ENCODE data around the gene IKZF3.

IKZF3 gene

DNA sequence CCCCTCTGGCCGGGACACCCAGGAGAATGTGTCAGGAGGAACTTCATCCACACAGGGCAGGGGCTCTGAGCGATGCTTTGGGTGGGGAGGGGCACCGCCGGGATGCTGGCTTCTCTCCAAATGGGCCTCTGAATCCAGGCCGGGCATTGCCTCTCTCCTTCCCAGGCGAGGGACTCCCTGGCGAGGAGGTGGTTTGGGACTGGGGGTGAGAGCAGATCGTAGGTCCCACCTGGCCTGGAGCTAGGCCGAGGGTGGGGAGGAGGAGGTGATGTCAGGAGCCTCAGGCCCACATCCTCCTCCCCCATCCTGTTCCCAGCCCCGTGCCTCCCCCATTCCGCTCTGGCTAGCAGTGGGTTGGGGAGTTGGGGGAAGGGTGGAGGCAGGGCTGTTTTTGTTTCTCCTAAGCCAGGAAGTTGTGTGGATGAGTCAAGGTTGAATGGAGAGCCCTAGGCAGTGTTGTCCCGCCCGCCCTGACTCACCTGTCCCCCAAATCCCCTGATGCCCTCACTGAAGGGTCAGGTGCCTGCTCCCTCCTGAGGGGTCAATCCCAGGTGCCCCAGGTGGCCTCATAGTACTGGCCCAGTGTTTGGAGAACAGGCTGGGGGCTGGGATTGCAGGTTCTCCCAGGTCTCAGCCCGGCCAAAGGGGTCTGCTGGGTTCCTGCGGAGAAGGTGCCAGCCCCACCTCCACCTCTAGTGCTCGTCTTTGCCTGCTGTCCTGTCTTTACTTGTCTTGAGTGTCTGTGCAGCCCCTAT lies 123.6 kb downstream of the IKZF3 start:
- peaks cover 26% of the 10 kb centered on the region for H3K4me1 ChIP-seq (ENCODE audit: control insufficient read depth, insufficient read depth, low read length)
- peaks cover 48% of the 10 kb centered on the region for H3K27me3 ChIP-seq (ENCODE audit: control insufficient read depth, insufficient read depth, low read length, poor library complexity, severe bottlenecking)
- no peaks in the 10 kb centered on the region for H3K36me3 ChIP-seq (ENCODE audit: control insufficient read depth, insufficient read depth, low read length)
- peak overlapping the region; percentile 46 for H3K4me3 ChIP-seq (ENCODE audit: insufficient read depth, low read depth, low read length)
- WGBS, 2 experiments: 23 to 24% methylated on average over 16 of the region's 16 CpGs
- H3K27ac ChIP-seq (ENCODE audit: insufficient read depth, low read depth, low read length, poor library complexity, severe bottlenecking): no peak overlapping the region
- no peaks in the 10 kb centered on the region for H3K9me3 ChIP-seq (ENCODE audit: control insufficient read depth, low read length)

DNA sequence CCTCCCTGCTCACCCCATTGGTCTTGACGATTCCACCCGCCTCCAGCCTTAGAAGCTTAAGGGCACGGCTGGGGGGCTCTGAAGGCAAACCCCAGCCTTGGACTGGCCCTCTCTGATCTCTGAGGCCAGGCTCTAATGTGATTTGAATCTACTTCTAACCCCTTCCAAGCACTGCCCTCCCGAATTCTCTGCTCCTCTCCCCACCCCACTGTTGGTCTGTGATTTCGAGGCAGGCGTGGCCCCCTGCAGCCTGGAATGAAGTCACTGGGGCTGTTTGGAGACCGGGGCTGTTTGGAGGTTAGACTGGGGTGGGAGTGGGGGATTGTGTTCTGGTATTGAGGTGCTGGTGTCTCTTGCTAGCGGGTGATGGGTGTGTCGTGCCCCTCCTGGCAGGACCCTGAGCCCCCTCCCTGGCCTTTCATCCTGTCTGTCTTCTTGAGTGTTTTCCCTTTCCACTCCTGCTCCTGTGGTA lies 124.2 kb downstream of the IKZF3 start:
- Histone ChIP-seq H3K36me3 (ENCODE audit: control insufficient read depth, insufficient read depth, low read length) (no peaks in the 10 kb centered on the region), H3K9me3 (ENCODE audit: control insufficient read depth, low read length) (no peaks in the 10 kb centered on the region), H3K4me1 (ENCODE audit: control insufficient read depth, insufficient read depth, low read length) (peaks cover 26% of the 10 kb centered on the region), H3K27ac (ENCODE audit: insufficient read depth, low read depth, low read length, poor library complexity, severe bottlenecking) (no peak overlapping the region), H3K27me3 (ENCODE audit: control insufficient read depth, insufficient read depth, low read length, poor library complexity, severe bottlenecking) (peaks cover 48% of the 10 kb centered on the region), H3K4me3 (ENCODE audit: insufficient read depth, low read depth, low read length) (peak overlapping the region; percentile 46)
- 18% methylated on average over 9 of the region's 9 CpGs for WGBS, 2 experiments

- H3K27me3 ChIP-seq (ENCODE audit: control insufficient read depth, insufficient read depth, low read length, poor library complexity, severe bottlenecking): peaks cover 48% of the 10 kb centered on the region
- H3K4me1 ChIP-seq (ENCODE audit: control insufficient read depth, insufficient read depth, low read length): peaks cover 26% of the 10 kb centered on the region
- WGBS, 2 experiments: 5 to 6% methylated on average over 32 of the region's 32 CpGs
- H3K9me3 ChIP-seq (ENCODE audit: control insufficient read depth, low read length): no peaks in the 10 kb centered on the region
- peak overlapping the region; percentile 46 for H3K4me3 ChIP-seq (ENCODE audit: insufficient read depth, low read depth, low read length)
- no peaks in the 10 kb centered on the region for H3K36me3 ChIP-seq (ENCODE audit: control insufficient read depth, insufficient read depth, low read length)
- H3K27ac ChIP-seq (ENCODE audit: insufficient read depth, low read depth, low read length, poor library complexity, severe bottlenecking): no peak overlapping the region
Measured at GRCh38 chr17:39738983-39739884, 124.9 kb downstream of the IKZF3 start.

- H3K27me3 ChIP-seq (ENCODE audit: control insufficient read depth, insufficient read depth, low read length, poor library complexity, severe bottlenecking): peaks cover 48% of the 10 kb centered on the region
- H3K27ac ChIP-seq (ENCODE audit: insufficient read depth, low read depth, low read length, poor library complexity, severe bottlenecking): no peak overlapping the region
- WGBS, 2 experiments: 0% methylated on average over 13 of the region's 13 CpGs
- H3K9me3 ChIP-seq (ENCODE audit: control insufficient read depth, low read length): no peaks in the 10 kb centered on the region
- peaks cover 26% of the 10 kb centered on the region for H3K4me1 ChIP-seq (ENCODE audit: control insufficient read depth, insufficient read depth, low read length)
- H3K36me3 ChIP-seq (ENCODE audit: control insufficient read depth, insufficient read depth, low read length): no peaks in the 10 kb centered on the region
- peak overlapping the region; percentile 46 for H3K4me3 ChIP-seq (ENCODE audit: insufficient read depth, low read depth, low read length)
Measured at GRCh38 chr17:39738568-39738901, 125.6 kb downstream of the IKZF3 start.

- Histone ChIP-seq H3K27me3 (ENCODE audit: control insufficient read depth, insufficient read depth, low read length, poor library complexity, severe bottlenecking) (peaks cover 48% of the 10 kb centered on the region), H3K4me3 (ENCODE audit: insufficient read depth, low read depth, low read length) (peak within 1 kb of the TSS; percentile 46), H3K27ac (ENCODE audit: insufficient read depth, low read depth, low read length, poor library complexity, severe bottlenecking) (no peak within 1 kb of the TSS), H3K36me3 (ENCODE audit: control insufficient read depth, insufficient read depth, low read length) (no peaks in the 10 kb centered on the region), H3K9me3 (ENCODE audit: control insufficient read depth, low read length) (no peaks in the 10 kb centered on the region), H3K4me1 (ENCODE audit: control insufficient read depth, insufficient read depth, low read length) (peaks cover 26% of the 10 kb centered on the region)
- WGBS, 2 experiments: 4% methylated on average over 34 of the region's 34 CpGs
Measured at GRCh38 chr17:39737760-39738567, 126.1 kb downstream of the IKZF3 start, which contains the start of gene GRB7. GRB7 (plus strand) TSS chr17:39737938; CDS start chr17:39742302, 4,364 bp downstream.

DNA sequence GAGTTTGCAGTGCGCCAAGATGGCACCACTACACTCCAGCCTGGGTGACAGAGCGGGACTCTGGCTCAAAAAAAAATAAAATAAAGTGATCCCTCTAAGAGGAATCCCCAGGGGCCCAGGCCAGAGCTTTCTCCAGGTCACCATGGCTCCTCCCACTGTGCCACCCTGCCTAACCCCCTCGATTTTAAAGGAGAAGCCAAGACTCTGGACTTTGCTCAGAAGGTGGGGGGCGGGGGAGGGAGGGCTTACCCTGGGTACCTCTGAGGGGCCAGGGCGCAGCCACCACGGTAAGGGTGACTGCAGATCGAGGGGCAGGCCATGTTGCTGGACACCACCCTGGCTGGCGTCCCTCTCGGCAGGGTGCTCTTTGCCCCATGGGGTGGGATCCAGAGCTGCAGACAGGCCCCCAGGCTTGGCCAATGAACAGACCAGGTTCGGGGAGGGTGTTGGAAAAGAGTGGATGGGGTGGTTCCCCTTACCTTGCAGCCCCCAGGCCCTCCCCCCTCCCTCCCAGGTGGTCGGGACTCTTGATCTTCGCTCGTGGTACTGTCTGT lies 126.8 kb downstream of the IKZF3 start:
- Histone ChIP-seq H3K4me3 (ENCODE audit: insufficient read depth, low read depth, low read length) (peak overlapping the region; percentile 46), H3K9me3 (ENCODE audit: control insufficient read depth, low read length) (no peaks in the 10 kb centered on the region), H3K36me3 (ENCODE audit: control insufficient read depth, insufficient read depth, low read length) (no peaks in the 10 kb centered on the region), H3K4me1 (ENCODE audit: control insufficient read depth, insufficient read depth, low read length) (peaks cover 26% of the 10 kb centered on the region), H3K27me3 (ENCODE audit: control insufficient read depth, insufficient read depth, low read length, poor library complexity, severe bottlenecking) (peaks cover 48% of the 10 kb centered on the region), H3K27ac (ENCODE audit: insufficient read depth, low read depth, low read length, poor library complexity, severe bottlenecking) (no peak overlapping the region)
- 60 to 62% methylated on average over 13 of the region's 13 CpGs for WGBS, 2 experiments

GRCh38 chr17:39736319-39737165 lies 127.6 kb downstream of the IKZF3 start:
- H3K27me3 ChIP-seq (ENCODE audit: control insufficient read depth, insufficient read depth, low read length, poor library complexity, severe bottlenecking): peaks cover 48% of the 10 kb centered on the region
- WGBS, 2 experiments: 82 to 88% methylated on average over 10 of the region's 10 CpGs
- H3K36me3 ChIP-seq (ENCODE audit: control insufficient read depth, insufficient read depth, low read length): no peaks in the 10 kb centered on the region
- peaks cover 26% of the 10 kb centered on the region for H3K4me1 ChIP-seq (ENCODE audit: control insufficient read depth, insufficient read depth, low read length)
- H3K4me3 ChIP-seq (ENCODE audit: insufficient read depth, low read depth, low read length): no peak overlapping the region
- no peaks in the 10 kb centered on the region for H3K9me3 ChIP-seq (ENCODE audit: control insufficient read depth, low read length)
- H3K27ac ChIP-seq (ENCODE audit: insufficient read depth, low read depth, low read length, poor library complexity, severe bottlenecking): no peak overlapping the region

DNA sequence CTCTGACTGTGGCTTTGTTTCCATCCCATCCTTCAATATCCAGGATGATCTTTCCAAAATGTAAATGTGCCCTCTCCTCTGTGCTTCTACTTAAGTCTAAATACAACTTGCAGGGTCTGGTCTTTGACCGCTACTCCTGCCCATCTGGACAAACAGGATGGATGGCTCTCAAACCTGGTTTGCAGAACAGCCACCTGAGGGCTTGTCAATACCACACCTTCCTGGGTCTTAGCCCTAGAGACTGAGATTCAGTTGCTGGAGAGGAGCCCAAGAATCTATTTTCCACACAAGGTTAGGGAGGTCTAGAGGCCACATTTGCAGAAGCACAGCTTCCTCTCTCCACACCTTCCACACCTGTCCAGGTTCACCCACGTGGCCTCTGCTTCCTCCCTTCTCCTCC lies 128.2 kb downstream of the IKZF3 start:
- 80 to 83% methylated on average over 2 of the region's 2 CpGs for WGBS, 2 experiments
- H3K27ac ChIP-seq (ENCODE audit: insufficient read depth, low read depth, low read length, poor library complexity, severe bottlenecking): no peak overlapping the region

GRCh38 chr17:39732586-39732985 lies 131.5 kb downstream of the IKZF3 start:
- no peak overlapping the region for H3K27ac ChIP-seq (ENCODE audit: insufficient read depth, low read depth, low read length, poor library complexity, severe bottlenecking)
- peaks cover 1% of the 10 kb centered on the region for H3K4me1 ChIP-seq (ENCODE audit: control insufficient read depth, insufficient read depth, low read length)
- peaks cover 13% of the 10 kb centered on the region for H3K27me3 ChIP-seq (ENCODE audit: control insufficient read depth, insufficient read depth, low read length, poor library complexity, severe bottlenecking)
- no peaks in the 10 kb centered on the region for H3K9me3 ChIP-seq (ENCODE audit: control insufficient read depth, low read length)
- WGBS, 2 experiments: 90 to 96% methylated on average over 3 of the region's 3 CpGs
- peaks cover 10% of the 10 kb centered on the region for H3K36me3 ChIP-seq (ENCODE audit: control insufficient read depth, insufficient read depth, low read length)
- H3K4me3 ChIP-seq (ENCODE audit: insufficient read depth, low read depth, low read length): no peak overlapping the region

More for the DNA sequence above, 128.2 kb downstream of the IKZF3 start:
- Histone ChIP-seq H3K4me1 (ENCODE audit: control insufficient read depth, insufficient read depth, low read length) (peaks cover 25% of the 10 kb centered on the region), H3K36me3 (ENCODE audit: control insufficient read depth, insufficient read depth, low read length) (no peaks in the 10 kb centered on the region), H3K4me3 (ENCODE audit: insufficient read depth, low read depth, low read length) (no peak overlapping the region), H3K27me3 (ENCODE audit: control insufficient read depth, insufficient read depth, low read length, poor library complexity, severe bottlenecking) (peaks cover 46% of the 10 kb centered on the region), H3K9me3 (ENCODE audit: control insufficient read depth, low read length) (no peaks in the 10 kb centered on the region)
